Subcutaneous adipose tissue (tissue), 4 donors: ENCODE measurements around the gene MAPK10. TPM values are rescaled to one million over a fixed set of nuclear protein-coding genes. Genes with fewer than 3 reads are reported as not detected.

Experiments
- CTCF ChIP-seq: fragments of 450-650 bp; IDR thresholded peaks from one replicate; pipeline ENCODE4 v1.5.1; 2016; ENCODE audit warnings: low read depth, mild to moderate bottlenecking, control low read depth, antibody characterized with exemption, moderate library complexity
- total RNA-seq, 4 donors: library from RNA; depleted of rRNA; stranded (reverse); fragments of >200 nt; gene quantifications; one replicate each; pipeline ENCODE4 v1.1.0, GENCODE V29; 2016

MAPK10 gene
- total RNA-seq, 4 donors from 2014 or later: 12.9 to 61.6 (median 34.8) TPM

- no peak for TF ChIP-seq CTCF
Observed at GRCh38 chr4:86346320-86346719, 13.5 kb downstream of the MAPK10 start.

- no peak for TF ChIP-seq CTCF
Observed at GRCh38 chr4:86344127-86344526, 15.7 kb downstream of the MAPK10 start.

GRCh38 chr4:86338989-86339388 lies 20.9 kb downstream of the MAPK10 start:
- no peak for TF ChIP-seq CTCF

- TF ChIP-seq CTCF: no peak
Observed at GRCh38 chr4:86338521-86338920, 21.3 kb downstream of the MAPK10 start.

- no peak for TF ChIP-seq CTCF
Observed at GRCh38 chr4:86334020-86334750, 25.7 kb downstream of the MAPK10 start.

GRCh38 chr4:86333236-86333635 lies 26.6 kb downstream of the MAPK10 start:
- TF ChIP-seq CTCF: no peak

GRCh38 chr4:86330961-86331742 lies 28.7 kb downstream of the MAPK10 start:
- TF ChIP-seq CTCF: no peak
